Measurements from ENCODE around the gene PSAT1. TPM values are rescaled to one million over a fixed set of nuclear protein-coding genes. Genes with fewer than 3 reads are reported as not detected.

The PSAT1 gene
- total and polyA plus RNA-seq, 2 of the 4 experiments (the other 2 are of a cell fraction), result 77.2 to 88.4 TPM

DNA sequence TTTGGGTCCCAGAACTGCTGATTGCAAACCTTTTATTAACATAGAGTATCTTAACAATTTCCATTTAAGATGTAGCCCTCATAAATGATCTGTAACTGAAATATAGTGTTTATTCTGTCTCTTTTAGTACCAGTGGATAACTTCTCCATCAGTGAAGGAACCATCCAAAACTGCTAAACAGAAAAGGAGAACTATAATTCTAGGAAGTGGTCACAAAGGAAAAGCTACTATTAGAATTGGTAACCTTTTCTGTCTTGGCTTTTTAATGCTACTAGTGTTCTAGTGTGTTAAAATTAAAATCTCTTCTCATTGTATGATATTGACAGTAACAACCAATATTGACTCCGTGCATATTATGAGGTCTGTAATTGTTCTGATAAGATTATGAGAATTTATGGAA is 48.3 kb upstream of the PSAT1 start:
- Histone ChIP-seq H2AK5ac (ENCODE audit: low read depth, low read length) (no peak overlapping the region), H3K9ac (ENCODE audit: low read depth, low read length) (no peak overlapping the region), H4K8ac (ENCODE audit: low read depth in 2 of 2, low read length in 2 of 2) (no peak overlapping the region), H4K91ac (ENCODE audit: insufficient read depth, low read depth, low read length) (no peak overlapping the region), H3K18ac (ENCODE audit: low read depth, low read length) (no peak overlapping the region), H2BK5ac (ENCODE audit: low read depth, low read length, poor library complexity, severe bottlenecking) (no peak overlapping the region), H3K4me2 (ENCODE audit: low read depth, low read length) (no peak overlapping the region), H3K79me1 (ENCODE audit: low read depth in 1 of 2, low read length in 2 of 2) (no peaks in the 10 kb centered on the region), H2AK9ac (replicated peaks; ENCODE audit: low read depth, low read length, poor library complexity) (no peak overlapping the region), H2BK20ac (ENCODE audit: low read depth, low read length) (no peak overlapping the region), H2BK15ac (ENCODE audit: low read depth, low read length) (no peak overlapping the region), H3K9me3 (ENCODE audit: control insufficient read depth, insufficient read depth, low read length) (no peaks in the 10 kb centered on the region), H2AFZ (replicated peaks; ENCODE audit: low read length, poor library complexity) (no peak overlapping the region), H3K23ac (ENCODE audit: low read depth, low read length) (no peak overlapping the region), H3K36me3 (ENCODE audit: control insufficient read depth, insufficient read depth, low read length) (no peaks in the 10 kb centered on the region), H3K4me1 (ENCODE audit: control insufficient read depth, insufficient read depth, low read length) (no peaks in the 10 kb centered on the region), H3K56ac (ENCODE audit: extremely low read depth, insufficient read depth, low read length) (no peak overlapping the region), H3K27ac (ENCODE audit: insufficient read depth, low read length) (no peak overlapping the region), H3K9me1 (ENCODE audit: insufficient read depth, low read length) (no peaks in the 10 kb centered on the region; the same call in 1 of the 2 replicates), H3K14ac (replicated peaks; ENCODE audit: low read depth, low read length) (no peak overlapping the region), H3K4me3 (ENCODE audit: insufficient read depth, low read depth, low read length) (no peak overlapping the region), H3K27me3 (ENCODE audit: control insufficient read depth, insufficient read depth, low read length) (no peaks in the 10 kb centered on the region), H4K5ac (ENCODE audit: low read depth, low read length) (no peak overlapping the region), H4K20me1 (ENCODE audit: insufficient read depth, low read length) (no peaks in the 10 kb centered on the region), H3K4ac (ENCODE audit: low read depth, low read length) (no peak overlapping the region), H2BK120ac (ENCODE audit: low read depth, low read length) (no peak overlapping the region)
- ChIA-PET CTCF (no interaction called here), POLR2A (ENCODE audit: unreplicated experiment) (no interaction called here)
- no TSS peak for BruUV-seq (replicated peaks)
- in situ Hi-C loops (cut with MboI; ENCODE audit: low sequenced_read_pairs) (no loop called here), dilution Hi-C loops (cut with HindIII; ENCODE audit: low sequenced_read_pairs, unreplicated experiment) (no loop called here), intact Hi-C loops (cut with micrococcal nuclease) (no loop called here)
- DNase-seq, result no peak
- TF ChIP-seq RFX5 (IDR thresholded peaks at IDR 0.05; ENCODE audit: low read depth, low read length), result no peak
- WGBS, 2 experiments (ENCODE audit: extremely low coverage in 2 of 2, insufficient read length in 1 of 2), result no CpG with 5 or more reads among the region's 1 CpG
- ATAC-seq (ENCODE audit: low read depth), result no peak

Measured in IMR-90 (cell line).